Colon (tissue), 2 donors: ENCODE measurements around the gene STON2.
"Not testable (repeated sequence)": the region's sequence is repeated elsewhere in the genome, so short reads cannot be mapped to it uniquely, and the experiment has no call there.

Experiments used
- FAIRE-seq: peaks from 2 replicates; lab custom pipeline; 2012; peaks lifted over from hg19 to GRCh38; lab: Jason Lieb, UNC
- donor health status: control.
- donor health status: control.

The STON2 gene

GRCh38 chr14:81382517-81383225 is 17.5 kb downstream of the STON2 start:
- no peak for FAIRE-seq

- FAIRE-seq = not testable (repeated sequence)
Measured at GRCh38 chr14:81380009-81380408, 20.1 kb downstream of the STON2 start.

- no peak for FAIRE-seq
Measured at GRCh38 chr14:81371802-81372201, 28.3 kb downstream of the STON2 start.

GRCh38 chr14:81367563-81367962 is 32.6 kb downstream of the STON2 start:
- no peak for FAIRE-seq

GRCh38 chr14:81366884-81367283 is 33.2 kb downstream of the STON2 start:
- no peak for FAIRE-seq

GRCh38 chr14:81366214-81366613 is 33.9 kb downstream of the STON2 start:
- FAIRE-seq = no peak

- FAIRE-seq = no peak
Measured at GRCh38 chr14:81363746-81364378, 36.3 kb downstream of the STON2 start.

- FAIRE-seq = no peak
Measured at GRCh38 chr14:81353691-81354323, 46.3 kb downstream of the STON2 start.

- no peak for FAIRE-seq
Measured at GRCh38 chr14:81352413-81352812, 47.7 kb downstream of the STON2 start.

- FAIRE-seq = no peak
Measured at GRCh38 chr14:81351205-81351604, 48.9 kb downstream of the STON2 start.

- no peak for FAIRE-seq
Measured at GRCh38 chr14:81350344-81351130, 49.6 kb downstream of the STON2 start.

GRCh38 chr14:81348061-81348460 is 52.1 kb downstream of the STON2 start:
- no peak for FAIRE-seq

GRCh38 chr14:81345781-81346180 is 54.3 kb downstream of the STON2 start:
- FAIRE-seq = no peak

GRCh38 chr14:81344481-81345160 is 55.5 kb downstream of the STON2 start:
- FAIRE-seq = no peak

- no peak for FAIRE-seq
Measured at GRCh38 chr14:81343701-81344100, 56.4 kb downstream of the STON2 start.

GRCh38 chr14:81342850-81343580 is 57.1 kb downstream of the STON2 start:
- FAIRE-seq = no peak

GRCh38 chr14:81341781-81342180 is 58.3 kb downstream of the STON2 start:
- no peak for FAIRE-seq

- no peak for FAIRE-seq
Measured at GRCh38 chr14:81341370-81341769, 58.8 kb downstream of the STON2 start.

GRCh38 chr14:81340201-81340600 is 59.9 kb downstream of the STON2 start:
- no peak for FAIRE-seq

GRCh38 chr14:81337073-81337472 is 63.1 kb downstream of the STON2 start:
- FAIRE-seq = no peak

- FAIRE-seq = no peak
Measured at GRCh38 chr14:81336009-81336408, 64.1 kb downstream of the STON2 start.
